Pancreas (tissue), 10 donors: ENCODE data around the gene DLGAP1. TPM values are rescaled to one million over a fixed set of nuclear protein-coding genes. Genes with fewer than 3 reads are reported as not detected.

ENCODE experiments used
- ATAC-seq, 4 donors: fragments of 200-7000 bp; cut with Tn5 transposase; one replicate each; pipeline versions ENCODE4 v1.8.0 to v1.9.1; 2020; ENCODE audit warnings: mild to moderate bottlenecking in 4 of 4, moderate library complexity in 4 of 4
- DNase-seq, 6 donors: peaks; one replicate each; pipeline ENCODE4 v3.0.0-alpha.2; 2020
- FAIRE-seq: peaks from 2 replicates; lab custom pipeline; 2012; peaks lifted over from hg19 to GRCh38; lab: Jason Lieb, UNC
- H3K27ac ChIP-seq, 4 donors: fragments of 200-600 bp; sonication (generic); 1 replicate in 3 of 4; 2 replicates in 1 of 4; pipeline versions ENCODE4 v1.5.0 to v1.8.0; 2020
- H3K27me3 ChIP-seq, 4 donors: fragments of 200-600 bp; one replicate each; pipeline ENCODE4 v1.8.0; 2021
- H3K36me3 ChIP-seq, 3 donors: fragments of 200-600 bp; sonication (generic) in 1 of 3; one replicate each; pipeline versions ENCODE4 v1.5.0 to v1.8.0; 2020 to 2021
- H3K4me1 ChIP-seq, 3 donors: fragments of 200-600 bp; one replicate each; pipeline ENCODE4 v1.8.0; 2021
- H3K4me3 ChIP-seq, 4 donors: fragments of 200-600 bp; sonication (generic) in 2 of 4; one replicate each; pipeline versions ENCODE4 v1.5.0 to v1.8.0; 2020 to 2021
- H3K9me3 ChIP-seq, 4 donors: fragments of 200-600 bp; one replicate each; pipeline ENCODE4 v1.8.0; 2021
- CTCF ChIP-seq, 4 donors: fragments of 200-600 bp; sonication (generic) in 3 of 4; IDR thresholded peaks; one replicate each; pipeline versions ENCODE4 v1.5.0 to v1.8.0; 2021; ENCODE audit warnings: antibody characterized with exemption in 4 of 4
- WGBS, 2 donors: extraction: QIAGEN DNeasy Blood & Tissue Kit; methylation state at CpG; one replicate each; pipeline ENCODE4 v1.1.7; 2013; 5-methylcytosine and 5-hydroxymethylcytosine counted together
- intact Hi-C, 3 donors: fragments of 100-400 bp; cut with DNase I; formaldehyde crosslinking; loops; one replicate each; pipeline versions ENCODE4 v1.11.1 to v1.14.2; 2022
- polyA plus RNA-seq, 2 donors: library from polyadenylated mRNA; stranded (reverse); fragments of 200-250 nt; gene quantifications; one replicate each; pipeline ENCODE4 v1.2.3, GENCODE V29; 2013
- total RNA-seq, 6 donors: library from RNA; stranded (reverse); fragmentation: NEBNext Ultra II Directional in 4 of 6; extraction: Animal tissue kit (Norgen Biotek cat#: 25700) in 4 of 6; gene quantifications; one replicate each; pipeline versions ENCODE4 v1.2.1 to v1.2.4, GENCODE V29; 2021 to 2023
- donor health status: healthy with polysubstance abuse.
- donor health status: DM: no; HTN: no; CAD: no; lungs with moderate emphysema.
- donor health status: DM: no; HTN: no; CAD: no.
- donor health status: control.
- donor health status: control.
- donor health status: Bipolar disorder and iron deficiency.
- donor health status: DM: yes; HTN: yes; CAD: no.
- donor health status: DM: no; HTN: no; CAD: no.
- donor health status: DM: no; HTN: no; CAD: no.
- donor health status: DM: yes; HTN: yes; CAD: no.

DLGAP1 gene
- total and polyA plus RNA-seq, 8 donors: 0.12 to 0.62 (median 0.30) TPM; not detected in 2

GRCh38 chr18:3793545-3793944 lies 661.6 kb downstream of the DLGAP1 start:
- 76 to 82% methylated on average over 6 of the region's 6 CpGs for WGBS, 2 donors
- Histone ChIP-seq H3K4me1 (no peaks in the 10 kb centered on the region), H3K4me3 (no peak overlapping the region), H3K27me3 (no peaks in the 10 kb centered on the region), H3K27ac (no peak overlapping the region), H3K36me3 (no peaks in the 10 kb centered on the region), H3K9me3 (no peaks in the 10 kb centered on the region)
- no peak for DNase-seq
- TF ChIP-seq CTCF (IDR thresholded peaks at IDR 0.05): no peak
- no peak for FAIRE-seq
- ATAC-seq: no peak
- intact Hi-C loops: no loop called here

GRCh38 chr18:3793111-3793510 lies 662.0 kb downstream of the DLGAP1 start:
- no peak for FAIRE-seq
- no peak for ATAC-seq
- TF ChIP-seq CTCF (IDR thresholded peaks at IDR 0.05): no peak

GRCh38 chr18:3792711-3793110 lies 662.4 kb downstream of the DLGAP1 start:
- intact Hi-C loops: no loop called here
- no peak for DNase-seq
- TF ChIP-seq CTCF (IDR thresholded peaks at IDR 0.05): no peak

More at GRCh38 chr18:3793111-3793510, 662.0 kb downstream of the DLGAP1 start:
- no peak overlapping the region for H3K27ac ChIP-seq
- DNase-seq: no peak
- intact Hi-C loops: no loop called here
- H3K4me1 ChIP-seq: no peaks in the 10 kb centered on the region
- no peak overlapping the region for H3K4me3 ChIP-seq
- H3K36me3 ChIP-seq: no peaks in the 10 kb centered on the region
- WGBS, 2 donors: 75 to 84% methylated on average over 5 of the region's 5 CpGs
- no peaks in the 10 kb centered on the region for H3K27me3 ChIP-seq
- no peaks in the 10 kb centered on the region for H3K9me3 ChIP-seq

GRCh38 chr18:3791238-3791637 lies 663.9 kb downstream of the DLGAP1 start:
- Histone ChIP-seq H3K9me3 (no peaks in the 10 kb centered on the region), H3K27ac (no peak overlapping the region), H3K36me3 (no peaks in the 10 kb centered on the region), H3K4me3 (no peak overlapping the region), H3K27me3 (no peaks in the 10 kb centered on the region), H3K4me1 (no peaks in the 10 kb centered on the region)
- 77 to 79% methylated on average over 4 of the region's 4 CpGs for whole genome bisulfite sequencing, 2 donors
- ATAC-seq (no peak), DNase-seq (no peak), FAIRE-seq (no peak)
- TF ChIP-seq CTCF (IDR thresholded peaks at IDR 0.05): no peak
- intact Hi-C loops: no loop called here

More at GRCh38 chr18:3792711-3793110, 662.4 kb downstream of the DLGAP1 start:
- no peaks in the 10 kb centered on the region for H3K27me3 ChIP-seq
- no peak overlapping the region for H3K4me3 ChIP-seq
- FAIRE-seq (no peak), ATAC-seq (no peak)
- H3K9me3 ChIP-seq: no peaks in the 10 kb centered on the region
- no peaks in the 10 kb centered on the region for H3K36me3 ChIP-seq
- H3K4me1 ChIP-seq: no peaks in the 10 kb centered on the region
- 90% methylated on average over 9 of the region's 9 CpGs for WGBS, 2 donors
- no peak overlapping the region for H3K27ac ChIP-seq

- H3K9me3 ChIP-seq: no peaks in the 10 kb centered on the region
- intact Hi-C loops: no loop called here
- ATAC-seq (no peak), FAIRE-seq (no peak), DNase-seq (no peak)
- H3K4me3 ChIP-seq: no peak overlapping the region
- H3K36me3 ChIP-seq: no peaks in the 10 kb centered on the region
- no peak for TF ChIP-seq CTCF (IDR thresholded peaks at IDR 0.05)
- 74 to 81% methylated on average over 5 of the region's 5 CpGs for WGBS, 2 donors
- H3K27me3 ChIP-seq: no peaks in the 10 kb centered on the region
- no peaks in the 10 kb centered on the region for H3K4me1 ChIP-seq
- H3K27ac ChIP-seq: no peak overlapping the region
Measured at GRCh38 chr18:3790703-3791102, 664.4 kb downstream of the DLGAP1 start.
